GM19463 (cell line): ENCODE data around the gene OSBPL5.

ENCODE experiments used
- ATAC-seq: cut with Tn5 transposase; IDR thresholded peaks from one replicate; pipeline ENCODE4 v1.9.1; 2021; ENCODE audit warnings: mild to moderate bottlenecking, moderate library complexity; ENCODE audit not compliant: unreplicated experiment

Gene OSBPL5, protein sequence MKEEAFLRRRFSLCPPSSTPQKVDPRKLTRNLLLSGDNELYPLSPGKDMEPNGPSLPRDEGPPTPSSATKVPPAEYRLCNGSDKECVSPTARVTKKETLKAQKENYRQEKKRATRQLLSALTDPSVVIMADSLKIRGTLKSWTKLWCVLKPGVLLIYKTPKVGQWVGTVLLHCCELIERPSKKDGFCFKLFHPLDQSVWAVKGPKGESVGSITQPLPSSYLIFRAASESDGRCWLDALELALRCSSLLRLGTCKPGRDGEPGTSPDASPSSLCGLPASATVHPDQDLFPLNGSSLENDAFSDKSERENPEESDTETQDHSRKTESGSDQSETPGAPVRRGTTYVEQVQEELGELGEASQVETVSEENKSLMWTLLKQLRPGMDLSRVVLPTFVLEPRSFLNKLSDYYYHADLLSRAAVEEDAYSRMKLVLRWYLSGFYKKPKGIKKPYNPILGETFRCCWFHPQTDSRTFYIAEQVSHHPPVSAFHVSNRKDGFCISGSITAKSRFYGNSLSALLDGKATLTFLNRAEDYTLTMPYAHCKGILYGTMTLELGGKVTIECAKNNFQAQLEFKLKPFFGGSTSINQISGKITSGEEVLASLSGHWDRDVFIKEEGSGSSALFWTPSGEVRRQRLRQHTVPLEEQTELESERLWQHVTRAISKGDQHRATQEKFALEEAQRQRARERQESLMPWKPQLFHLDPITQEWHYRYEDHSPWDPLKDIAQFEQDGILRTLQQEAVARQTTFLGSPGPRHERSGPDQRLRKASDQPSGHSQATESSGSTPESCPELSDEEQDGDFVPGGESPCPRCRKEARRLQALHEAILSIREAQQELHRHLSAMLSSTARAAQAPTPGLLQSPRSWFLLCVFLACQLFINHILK

DNA sequence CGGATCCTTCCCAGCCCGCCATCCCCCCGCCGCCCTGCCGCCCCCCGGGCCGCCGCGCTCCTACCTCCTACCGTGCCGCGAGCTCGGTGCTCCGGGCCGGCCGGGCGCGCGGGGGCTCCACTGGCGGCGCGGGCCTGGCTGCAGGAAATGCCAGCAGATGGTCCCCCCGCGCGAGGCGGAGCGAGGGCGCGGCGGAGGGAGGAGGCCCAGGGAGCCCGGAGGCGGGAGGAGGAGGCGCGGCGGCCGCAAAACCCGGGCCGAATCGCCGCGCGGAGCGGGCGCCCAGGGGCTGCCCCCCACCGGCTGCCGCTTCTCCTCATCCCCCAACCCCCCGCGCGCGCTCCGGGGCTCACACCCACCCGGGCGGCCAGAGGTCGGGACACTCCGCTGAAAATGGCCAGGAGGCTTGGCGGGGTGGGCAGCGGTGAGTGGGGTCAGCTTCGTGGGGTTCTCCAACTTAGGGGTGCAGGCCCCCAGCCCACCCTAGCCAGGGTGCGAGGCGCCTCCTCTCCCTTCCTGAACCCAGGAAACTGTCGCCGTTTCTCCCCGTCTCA, at the start of gene OSBPL5:
Gene OSBPL5 (minus strand): TSS at position 159 of the 554 bp plus-strand sequence. CDS start 36,162 bp downstream, outside the sequence.
- ATAC-seq: no peak

DNA sequence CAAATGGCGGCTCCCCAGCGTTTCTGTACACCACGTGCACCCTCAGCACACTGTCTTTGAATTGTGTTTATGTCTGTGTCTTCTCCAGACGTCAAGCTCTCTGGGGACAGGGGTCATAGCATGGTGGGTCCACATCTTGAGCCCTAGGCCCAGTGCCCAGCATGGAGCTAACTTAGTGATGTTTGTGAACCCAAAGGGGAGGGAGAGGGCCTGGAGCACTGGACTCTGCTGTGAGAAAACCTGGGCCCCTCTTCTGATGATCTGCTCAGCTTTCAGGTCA, 49.2 kb upstream of the OSBPL5 start:
- ATAC-seq: no peak

DNA sequence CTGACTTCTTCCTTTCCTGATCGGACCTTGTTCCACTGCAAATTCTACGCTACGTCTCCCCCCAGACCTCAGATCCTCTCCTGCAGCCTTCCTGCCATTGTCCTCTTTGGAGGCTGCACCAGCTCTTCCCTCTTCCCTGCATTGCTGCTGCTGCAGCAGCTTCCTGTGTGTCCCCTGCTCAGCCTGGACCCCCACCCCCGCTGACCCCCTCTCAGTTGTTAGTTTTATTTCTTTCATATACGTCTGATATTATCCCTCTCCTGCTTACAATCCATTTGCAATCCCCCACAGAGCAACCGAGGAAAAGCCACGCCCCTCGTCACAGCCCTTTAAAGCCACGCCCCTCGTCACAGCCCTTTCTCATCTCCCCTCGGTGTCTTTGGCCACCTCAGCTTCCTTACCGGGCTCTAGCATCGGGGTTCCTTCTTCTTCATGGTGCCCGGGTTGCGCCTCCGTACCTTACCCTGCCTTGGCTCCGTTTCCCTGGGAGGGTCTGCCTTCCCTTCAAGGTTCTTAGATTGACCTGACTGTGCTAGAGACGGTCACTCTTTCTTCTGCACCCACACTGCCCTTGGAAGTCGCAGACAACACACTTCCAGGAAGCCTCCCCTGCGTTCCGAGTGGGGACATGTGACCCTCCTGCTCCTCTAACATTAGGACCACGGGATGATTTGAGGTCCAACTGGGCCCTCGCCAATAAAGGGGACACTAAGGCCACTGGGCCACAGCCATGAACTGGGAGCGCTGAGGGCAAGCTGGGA, 48.7 kb upstream of the OSBPL5 start:
- ATAC-seq: no peak

DNA sequence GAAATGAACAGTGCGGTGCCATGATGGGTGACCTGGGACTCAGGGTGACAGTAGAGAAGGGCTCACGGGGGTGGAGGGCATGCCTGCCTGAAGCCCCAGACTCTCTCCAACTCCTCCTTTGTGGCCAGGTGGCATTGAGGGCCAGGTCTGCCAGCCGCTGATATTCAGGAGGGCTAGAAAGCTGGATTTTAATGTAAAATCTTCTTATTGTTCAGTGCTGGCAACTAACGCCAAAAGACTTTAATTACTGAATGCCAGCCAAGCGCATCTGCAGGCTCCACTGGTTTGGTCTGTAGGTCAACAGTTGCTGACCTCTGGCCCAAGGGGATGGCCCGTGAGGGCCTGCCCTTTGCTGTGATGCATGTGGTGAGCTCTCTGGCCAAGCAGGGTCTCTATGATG, 43.2 kb upstream of the OSBPL5 start:
- no peak for ATAC-seq

DNA sequence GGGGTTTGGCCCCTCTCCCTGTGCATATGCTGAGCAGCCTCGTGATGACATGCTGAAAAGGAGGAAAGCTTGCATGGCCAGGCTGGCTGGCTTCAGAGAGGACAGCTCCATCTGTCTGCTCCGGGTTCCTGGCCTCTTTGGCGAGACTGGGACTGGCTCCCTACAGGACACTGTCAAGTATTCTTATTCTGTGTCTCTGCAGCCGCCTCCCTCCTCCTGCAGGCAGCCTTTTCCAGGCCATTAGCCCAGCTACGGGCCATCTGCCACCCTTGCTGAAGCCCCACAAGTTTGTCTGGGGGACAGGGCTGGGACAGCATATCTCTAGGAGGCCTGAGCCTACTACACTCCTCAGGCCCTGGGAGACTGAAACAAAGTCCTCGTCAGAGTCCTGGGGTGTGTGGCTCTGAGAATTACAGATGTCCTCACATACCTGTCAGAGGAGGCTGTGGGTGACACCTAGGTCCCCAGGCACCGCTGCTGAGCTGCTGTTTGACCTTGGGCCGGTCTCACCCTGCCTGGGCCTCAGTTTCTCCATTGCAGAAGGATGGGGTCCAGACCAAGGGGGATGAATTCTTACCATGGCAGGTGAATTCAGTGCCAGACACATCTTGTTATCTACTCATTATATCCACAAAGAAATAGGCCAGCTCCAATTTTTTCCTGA, 42.5 kb upstream of the OSBPL5 start:
- no peak for ATAC-seq

DNA sequence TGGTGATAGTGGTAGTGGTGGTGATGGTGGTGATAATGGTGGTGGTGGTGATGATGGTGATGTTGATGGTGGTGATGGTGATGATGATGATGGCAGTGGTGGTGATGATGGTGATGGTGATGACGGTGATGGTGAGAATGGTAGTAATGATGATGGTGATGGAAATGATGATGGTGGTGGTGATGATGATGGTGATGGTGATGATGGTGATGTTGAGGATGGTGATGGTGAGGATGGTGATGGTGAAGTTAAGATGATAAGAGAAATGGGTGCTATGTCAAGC, 41.8 kb upstream of the OSBPL5 start:
- no peak for ATAC-seq

DNA sequence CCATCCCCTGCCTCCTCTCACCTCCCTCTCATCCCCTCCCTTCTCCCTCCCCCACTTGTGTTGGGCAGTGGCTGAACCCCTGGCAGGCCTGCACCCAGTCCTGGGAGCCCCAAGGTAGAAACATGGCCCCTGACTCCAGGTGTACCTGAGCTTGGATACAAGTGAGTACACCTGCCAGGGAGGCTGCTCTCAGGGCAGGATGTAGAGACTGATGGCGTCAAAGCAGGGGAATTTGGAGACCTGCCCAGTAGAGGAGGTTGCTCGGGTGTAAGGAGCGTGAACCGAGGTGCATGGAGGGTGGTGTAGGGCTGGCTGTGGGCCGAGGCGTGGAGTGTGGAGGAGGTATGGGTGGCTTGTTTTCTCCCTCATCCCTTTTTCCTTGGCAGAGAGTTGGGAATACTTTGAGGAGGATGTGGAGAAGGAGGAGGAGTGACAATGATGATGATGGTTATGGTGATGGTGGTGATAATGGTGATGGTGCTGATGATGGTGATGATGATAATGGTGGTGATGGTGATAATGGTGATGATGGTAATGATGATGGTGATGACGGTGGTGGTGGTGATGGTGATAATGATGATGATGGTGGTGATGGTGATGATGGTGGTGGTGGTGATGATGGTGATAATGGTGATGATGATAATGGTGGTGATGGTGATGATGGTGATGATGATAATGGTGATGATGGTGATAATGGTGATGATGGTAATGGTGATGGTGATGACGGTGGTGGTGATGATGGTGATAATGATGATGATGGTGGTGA, 41.2 kb upstream of the OSBPL5 start:
- ATAC-seq: no peak

DNA sequence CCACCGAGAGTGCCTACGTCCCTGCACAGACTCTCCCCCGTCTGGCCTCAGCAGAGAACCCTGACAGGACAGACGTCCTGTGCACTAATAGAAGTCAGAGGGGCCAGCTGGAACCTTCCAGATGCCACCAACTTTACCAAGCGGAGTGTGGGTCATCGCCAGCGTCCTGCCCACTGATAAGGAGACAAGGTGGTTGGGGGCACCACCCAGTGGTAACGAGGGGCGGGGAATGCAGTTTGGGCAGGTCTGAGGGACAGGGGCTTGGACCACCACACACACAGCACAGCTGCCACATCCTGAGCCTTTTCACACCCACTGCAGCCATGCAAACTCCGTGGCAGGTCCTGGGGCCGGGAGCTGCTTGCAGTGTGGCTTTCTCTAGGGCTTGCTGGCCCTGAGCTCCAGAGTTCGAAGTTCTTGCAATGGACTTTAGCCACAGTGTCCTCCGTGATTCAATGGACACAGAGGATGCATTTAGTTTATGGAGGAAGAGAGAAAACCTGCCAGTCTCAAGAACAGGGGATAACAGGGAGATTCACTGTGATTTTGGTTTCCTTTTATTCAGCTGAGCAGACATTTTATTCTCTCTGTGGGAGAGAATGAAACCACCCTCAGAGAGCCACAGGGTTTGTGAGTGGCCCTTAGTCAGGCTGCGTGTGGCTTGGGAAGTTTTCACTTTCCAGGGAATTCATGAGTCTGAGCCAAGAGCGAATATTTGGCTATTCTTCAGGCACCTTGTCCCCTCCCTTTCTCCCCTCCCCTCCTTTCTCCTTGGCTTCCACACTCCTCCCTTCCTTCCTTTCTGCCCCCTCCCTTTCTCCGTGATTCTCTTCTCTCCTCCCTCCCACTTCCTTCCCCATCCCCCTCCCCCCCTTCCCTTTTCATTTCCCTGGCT, 40.4 kb upstream of the OSBPL5 start:
- ATAC-seq: no peak

DNA sequence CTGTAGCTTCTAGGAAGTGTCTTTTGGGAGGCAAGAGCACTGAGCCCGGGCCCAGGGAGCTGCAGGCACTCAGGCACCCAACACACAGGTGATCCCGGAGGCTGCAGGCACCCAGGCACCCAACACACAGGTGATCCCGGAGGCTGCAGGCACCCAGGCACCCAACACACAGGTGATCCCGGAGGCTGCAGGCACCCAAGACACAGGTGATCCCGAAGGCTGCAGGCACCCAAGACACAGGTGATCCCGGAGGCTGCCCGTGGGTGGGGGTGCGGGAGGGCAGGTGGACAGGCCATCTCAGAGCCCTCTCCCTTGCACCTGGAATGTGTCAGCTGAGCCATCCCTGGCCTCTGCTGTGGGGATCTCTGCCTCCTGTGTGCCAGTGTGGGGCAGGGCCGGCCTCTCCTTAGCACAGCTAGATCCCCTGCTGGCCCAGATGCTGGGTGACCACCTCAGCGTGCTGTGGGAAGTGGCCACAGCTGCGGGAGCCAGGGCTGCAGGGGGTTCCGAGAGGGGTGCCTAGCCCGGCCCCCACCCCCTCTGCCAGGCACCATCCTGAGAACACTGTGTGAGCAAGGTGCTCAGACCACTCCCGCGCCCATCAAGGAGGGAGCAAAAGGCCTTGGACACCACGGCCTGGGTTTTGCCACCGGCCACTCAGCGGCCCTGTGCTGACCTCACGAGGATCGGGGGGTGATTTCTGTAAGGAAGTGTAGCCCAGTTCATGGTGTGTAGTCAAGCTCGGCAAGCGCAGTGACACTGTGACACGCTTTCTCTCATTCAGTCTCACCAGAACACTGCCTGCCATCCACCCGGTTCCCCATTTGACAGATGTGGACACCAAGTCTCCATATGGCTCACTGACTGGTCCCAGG, 39.3 kb upstream of the OSBPL5 start:
- ATAC-seq: no peak

DNA sequence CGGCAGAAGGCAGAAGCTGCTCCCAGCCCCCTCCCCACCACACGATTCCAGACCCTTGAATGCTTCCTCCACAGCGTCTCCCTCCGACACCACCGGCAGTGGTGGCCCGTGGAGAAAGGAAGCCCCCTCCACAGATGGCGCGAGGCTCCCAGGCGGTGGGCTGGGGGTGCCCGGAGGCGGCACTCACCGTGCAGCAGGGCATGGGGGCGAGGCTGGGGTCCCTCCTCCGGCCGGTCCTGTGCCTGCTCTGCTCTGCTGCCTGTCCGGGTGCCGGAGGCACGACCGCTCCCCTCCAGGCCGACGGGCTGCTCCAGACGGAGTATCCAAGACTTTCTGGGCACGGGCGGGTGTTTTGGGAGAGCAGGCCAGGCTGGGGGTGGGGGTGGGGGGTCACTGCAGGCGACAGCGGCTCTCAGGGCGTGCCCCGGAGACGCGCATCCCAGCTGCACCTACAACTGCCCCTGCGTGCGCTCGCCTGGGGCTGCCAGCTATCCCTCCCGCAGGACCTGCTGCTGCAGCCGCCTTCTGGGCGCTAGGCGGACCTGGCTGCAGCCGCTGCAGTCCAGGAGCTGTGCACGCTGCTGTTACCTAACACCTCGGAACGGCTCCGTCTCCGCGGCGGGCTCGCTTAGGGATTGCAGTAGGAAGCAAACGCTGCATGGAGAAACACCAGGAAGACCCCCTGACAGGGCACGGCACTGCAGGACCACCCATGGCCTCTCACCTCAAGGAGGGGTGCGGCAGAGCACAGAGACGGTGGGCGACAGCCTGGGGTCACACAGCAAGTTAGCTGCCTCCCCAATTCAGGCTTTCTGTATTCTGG, 38.3 kb upstream of the OSBPL5 start:
- ATAC-seq: no peak

DNA sequence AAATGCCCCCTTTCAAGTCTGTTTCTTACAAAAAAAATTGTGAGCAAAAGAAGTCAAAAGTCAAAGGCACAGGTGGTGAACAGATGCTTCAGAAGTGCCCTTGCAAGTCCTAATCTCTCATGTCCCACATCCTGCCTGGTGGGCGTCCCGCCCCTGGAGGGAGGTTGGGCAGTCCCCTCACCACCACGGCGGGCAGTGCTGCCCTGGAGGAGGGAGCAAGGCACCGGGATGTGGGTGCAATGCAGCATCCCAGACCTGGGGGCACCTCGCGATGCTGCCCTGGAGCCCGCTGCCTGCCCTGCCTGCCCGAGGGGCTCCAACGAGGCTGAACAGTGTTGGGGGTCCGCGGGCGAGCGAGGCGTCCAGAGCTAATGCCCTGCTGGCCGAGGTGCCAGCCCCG, 37.6 kb upstream of the OSBPL5 start:
- ATAC-seq: no peak

DNA sequence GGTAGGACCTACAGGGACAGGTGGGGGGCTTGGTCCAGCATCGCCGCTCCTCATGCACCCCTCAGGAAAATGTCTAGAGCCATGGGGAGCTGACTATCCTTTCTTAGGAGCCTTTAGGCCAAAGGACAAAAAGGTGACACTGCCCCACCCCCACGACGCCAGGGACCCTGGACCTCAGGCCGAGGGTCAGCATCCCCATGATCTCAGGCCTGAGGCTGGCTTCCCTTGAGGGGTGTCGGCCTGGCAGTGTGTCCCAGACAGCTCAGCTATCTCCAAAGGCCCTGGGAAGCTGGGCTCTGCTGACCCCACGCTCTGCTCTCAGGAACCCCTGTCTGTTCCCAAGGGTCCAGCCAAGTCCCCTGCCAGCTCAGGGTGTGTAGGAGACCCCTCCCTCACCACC, 37.2 kb upstream of the OSBPL5 start:
- ATAC-seq: no peak

DNA sequence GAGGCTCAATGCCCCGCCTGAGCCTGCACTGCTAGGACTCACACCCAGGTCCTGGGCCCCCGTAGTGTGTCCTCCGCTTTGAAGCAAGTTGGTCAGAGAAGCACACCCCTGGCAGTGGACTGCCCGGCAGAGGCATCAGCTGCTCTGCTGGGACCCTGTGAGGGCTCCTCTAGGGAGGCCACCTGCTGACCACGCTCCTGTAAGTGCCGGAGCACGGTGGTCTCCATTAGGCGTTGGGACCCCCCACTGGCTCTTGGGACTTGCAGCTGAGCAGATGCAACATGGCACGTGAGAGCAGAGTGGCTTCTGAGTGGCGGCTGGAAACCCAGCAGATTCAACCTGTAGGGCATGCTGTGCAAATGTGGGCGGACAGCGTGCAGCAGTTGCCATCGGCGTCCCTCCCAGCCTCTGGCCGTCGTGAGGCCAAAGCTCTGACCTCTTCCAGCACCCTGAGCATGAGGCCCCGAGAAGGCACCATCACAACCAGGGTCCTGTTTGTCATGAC, 36.6 kb upstream of the OSBPL5 start:
- no peak for ATAC-seq

DNA sequence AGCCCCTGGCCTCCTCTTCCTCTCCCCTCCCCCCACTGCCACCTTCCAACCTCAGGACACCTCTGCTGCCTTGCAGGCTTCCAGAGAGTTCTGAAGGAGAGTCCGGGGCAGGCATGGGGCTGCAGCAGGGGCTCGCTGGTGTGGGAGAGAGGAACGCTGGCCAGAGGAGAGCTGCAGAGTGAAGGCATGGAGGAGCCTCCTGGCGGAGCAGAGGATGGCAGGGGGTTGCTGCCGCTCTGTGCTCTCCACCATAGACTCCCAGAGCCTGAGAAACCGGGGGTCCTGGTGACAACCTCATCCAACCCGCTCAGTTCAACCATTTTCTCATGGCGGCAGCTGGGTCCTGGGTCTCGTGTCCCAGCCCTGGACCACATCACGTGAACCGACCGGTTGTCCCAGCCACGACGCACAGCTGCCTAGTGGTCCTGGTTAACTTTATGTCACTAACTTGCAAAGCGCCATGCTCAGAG, 36.0 kb upstream of the OSBPL5 start:
- ATAC-seq: no peak

DNA sequence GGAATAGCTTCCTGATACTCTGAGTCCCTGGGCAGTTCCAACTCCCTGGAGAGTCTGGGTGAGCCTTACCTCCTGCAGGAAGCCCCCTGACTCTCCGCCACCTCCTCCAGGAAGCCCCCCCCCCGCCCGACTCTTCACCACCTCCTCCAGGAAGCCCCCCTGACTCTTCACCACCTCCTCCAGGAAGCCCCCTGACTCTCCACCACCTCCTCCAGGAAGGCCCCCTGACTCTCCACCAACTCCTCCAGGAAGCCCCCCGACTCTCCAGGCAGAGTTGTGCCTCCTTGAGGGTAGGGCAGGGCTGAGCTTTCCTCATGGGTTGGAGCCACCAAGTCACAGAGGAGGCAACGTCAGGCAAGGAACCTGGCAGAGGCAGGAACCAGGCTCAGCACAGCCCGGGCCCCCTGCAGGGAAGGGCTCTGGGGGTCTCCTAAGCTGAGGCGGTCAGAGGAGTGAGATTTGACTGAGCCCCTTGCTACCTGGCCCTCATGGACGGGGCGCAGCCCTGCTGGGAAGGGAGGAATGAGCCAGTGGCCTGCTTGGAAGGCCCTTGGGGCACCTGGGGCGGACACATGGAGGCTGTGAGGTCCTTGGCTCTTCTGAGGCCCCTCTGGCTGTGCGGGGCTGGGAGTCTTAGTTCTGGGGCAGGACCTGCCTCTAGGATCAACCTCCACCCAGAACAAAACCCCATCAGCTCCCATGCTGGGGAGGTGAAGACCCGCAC, 35.4 kb upstream of the OSBPL5 start:
- no peak for ATAC-seq

DNA sequence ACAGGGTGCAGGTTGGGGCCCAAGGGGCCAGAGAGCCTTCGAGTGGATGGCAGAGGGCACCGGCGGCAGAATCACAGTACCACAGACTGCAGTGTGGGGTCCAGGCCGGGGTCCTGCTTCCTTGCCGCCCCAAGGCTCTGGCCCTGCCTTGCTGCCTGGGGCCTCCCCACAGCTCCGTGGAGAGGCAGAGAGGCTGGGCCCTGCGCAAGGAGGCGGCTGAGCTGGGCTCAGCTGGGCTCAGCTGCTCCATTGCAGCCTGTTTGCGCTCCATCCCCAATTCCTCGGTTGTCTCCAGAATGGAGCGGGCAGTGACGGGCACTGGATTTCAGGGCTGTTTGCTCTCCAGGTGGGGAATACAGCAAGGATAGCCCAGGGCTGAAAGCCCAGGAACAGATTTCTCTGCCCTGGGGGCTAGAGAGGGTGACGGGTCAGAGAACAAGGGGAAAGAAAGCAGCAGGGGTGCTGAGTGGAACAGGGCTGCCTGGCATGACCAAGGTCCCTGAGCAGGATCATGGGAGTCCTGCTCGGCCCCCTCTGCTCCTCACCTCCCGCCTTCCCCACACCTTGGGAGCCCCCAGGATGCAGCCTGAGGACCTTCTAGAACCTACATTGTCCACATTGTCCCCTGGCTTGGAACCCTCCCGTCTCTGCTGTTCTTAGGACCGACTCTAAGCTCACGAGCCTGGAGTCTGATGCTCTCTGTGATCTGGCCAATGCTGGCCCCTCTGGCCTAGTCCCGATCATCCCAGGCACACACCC, 34.6 kb upstream of the OSBPL5 start:
- no peak for ATAC-seq
